GM23338 (cell line): Measurements from ENCODE around the gene LRRC3B.

Experiments used
- CREB1 ChIP-seq: fragments of 250-450 bp; sonication (Bioruptor Pico); IDR thresholded peaks from 2 replicates; pipeline ENCODE4 v1.5.0; 2020; ENCODE audit warnings: low read depth, mild to moderate bottlenecking, moderate library complexity
- TF ChIP-seq, protein P1 (sequence below), 2 experiments: fragments of 200-600 bp in 1 of 2; sonication (generic) in 1 of 2; conservative IDR thresholded peaks; 2 replicates each; pipeline versions ENCODE4 v1.5.1 to v1.6.1; 2016 to 2017; ENCODE audit warnings: antibody characterized with exemption in 2 of 2, low read depth in 2 of 2, mild to moderate bottlenecking in 2 of 2, moderate library complexity in 1 of 2

DNA sequence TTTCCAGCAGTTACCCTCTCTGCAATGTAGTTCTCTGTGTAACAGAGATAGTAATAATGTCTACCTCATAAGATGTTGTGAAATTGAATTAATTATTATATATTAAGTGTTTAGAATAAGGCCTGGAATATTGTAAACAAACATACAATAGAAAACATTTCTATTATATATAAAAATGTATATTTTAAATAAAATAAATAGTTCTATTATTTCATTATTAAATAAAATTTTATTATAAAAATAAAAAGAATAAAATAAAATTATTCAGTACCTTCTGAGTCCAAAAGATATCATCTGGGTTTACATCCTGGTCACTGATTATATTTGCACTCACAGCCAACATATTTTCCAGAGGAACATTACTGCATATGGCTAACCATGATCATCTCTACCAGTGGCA is 135.4 kb downstream of the LRRC3B start:
- no peak for TF ChIP-seq CREB1 (CRISPR knock-in tag)
- TF ChIP-seq, protein P1, sequence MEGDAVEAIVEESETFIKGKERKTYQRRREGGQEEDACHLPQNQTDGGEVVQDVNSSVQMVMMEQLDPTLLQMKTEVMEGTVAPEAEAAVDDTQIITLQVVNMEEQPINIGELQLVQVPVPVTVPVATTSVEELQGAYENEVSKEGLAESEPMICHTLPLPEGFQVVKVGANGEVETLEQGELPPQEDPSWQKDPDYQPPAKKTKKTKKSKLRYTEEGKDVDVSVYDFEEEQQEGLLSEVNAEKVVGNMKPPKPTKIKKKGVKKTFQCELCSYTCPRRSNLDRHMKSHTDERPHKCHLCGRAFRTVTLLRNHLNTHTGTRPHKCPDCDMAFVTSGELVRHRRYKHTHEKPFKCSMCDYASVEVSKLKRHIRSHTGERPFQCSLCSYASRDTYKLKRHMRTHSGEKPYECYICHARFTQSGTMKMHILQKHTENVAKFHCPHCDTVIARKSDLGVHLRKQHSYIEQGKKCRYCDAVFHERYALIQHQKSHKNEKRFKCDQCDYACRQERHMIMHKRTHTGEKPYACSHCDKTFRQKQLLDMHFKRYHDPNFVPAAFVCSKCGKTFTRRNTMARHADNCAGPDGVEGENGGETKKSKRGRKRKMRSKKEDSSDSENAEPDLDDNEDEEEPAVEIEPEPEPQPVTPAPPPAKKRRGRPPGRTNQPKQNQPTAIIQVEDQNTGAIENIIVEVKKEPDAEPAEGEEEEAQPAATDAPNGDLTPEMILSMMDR (conservative IDR thresholded peaks at IDR 0.05; ENCODE audit: low read depth in 2 of 2) = no peak
